NCI-H82 treated with DMSO at 0.1 percent for 48 hours (cell line): ENCODE measurements around the gene GPR27.
A peak's percentile ranks its signal among the peaks of the same experiment; 100 is the strongest.

Experiments
- DNase-seq: peaks from one replicate; lab custom pipeline; 2025; ENCODE audit not compliant: unreplicated experiment; lab: John Stamatoyannopoulos, UW

Gene GPR27

GRCh38 chr3:71753701-71754609, at the start of gene GPR27:
Gene GPR27, plus strand, starts transcription at chr3:71753855. Its CDS starts 195 bp downstream, at chr3:71754050.
- DNase-seq: no peak

GRCh38 chr3:71704915-71705314, 48.7 kb upstream of the GPR27 start:
- no peak for DNase-seq

GRCh38 chr3:71705681-71706080, 48.0 kb upstream of the GPR27 start:
- no peak for DNase-seq

- no peak for DNase-seq
Observed at GRCh38 chr3:71707595-71707994, 46.1 kb upstream of the GPR27 start.

GRCh38 chr3:71708476-71709105, 45.1 kb upstream of the GPR27 start:
- no peak for DNase-seq

GRCh38 chr3:71709908-71710511, 43.6 kb upstream of the GPR27 start:
- DNase-seq: no peak

- no peak for DNase-seq
Observed at GRCh38 chr3:71710906-71711494, 42.7 kb upstream of the GPR27 start.

- DNase-seq: no peak
Observed at GRCh38 chr3:71713041-71713440, 40.6 kb upstream of the GPR27 start.

- no peak for DNase-seq
Observed at GRCh38 chr3:71714595-71714994, 39.1 kb upstream of the GPR27 start.

- DNase-seq: no peak
Observed at GRCh38 chr3:71718072-71718471, 35.6 kb upstream of the GPR27 start.

- DNase-seq: no peak
Observed at GRCh38 chr3:71721002-71721401, 32.7 kb upstream of the GPR27 start.

- no peak for DNase-seq
Observed at GRCh38 chr3:71721651-71722157, 32.0 kb upstream of the GPR27 start.

- no peak for DNase-seq
Observed at GRCh38 chr3:71722693-71723092, 31.0 kb upstream of the GPR27 start.

- DNase-seq: no peak
Observed at GRCh38 chr3:71723452-71724170, 30.0 kb upstream of the GPR27 start.

GRCh38 chr3:71724171-71724453, 29.5 kb upstream of the GPR27 start:
- no peak for DNase-seq

GRCh38 chr3:71724584-71725270, 28.9 kb upstream of the GPR27 start:
- no peak for DNase-seq

GRCh38 chr3:71725271-71725991, 28.2 kb upstream of the GPR27 start, which contains the start of gene EIF4E3:
Gene EIF4E3, minus strand, starts transcription at chr3:71725402. Its CDS starts 35 bp downstream, at chr3:71725367.
- peak; percentile 5 for DNase-seq

GRCh38 chr3:71726146-71726545, 27.5 kb upstream of the GPR27 start:
- no peak for DNase-seq

- DNase-seq: peak; percentile 43
Observed at GRCh38 chr3:71728632-71729342, 24.9 kb upstream of the GPR27 start.
